DLD1 (cell line): ENCODE results near the gene OSBPL6.

Source experiments
- in situ Hi-C: cut with HindIII; loops from 2 replicates; pipeline ENCODE4 v1.10.0; 2017; ENCODE audit warnings: low sequenced_read_pairs

Gene OSBPL6

DNA sequence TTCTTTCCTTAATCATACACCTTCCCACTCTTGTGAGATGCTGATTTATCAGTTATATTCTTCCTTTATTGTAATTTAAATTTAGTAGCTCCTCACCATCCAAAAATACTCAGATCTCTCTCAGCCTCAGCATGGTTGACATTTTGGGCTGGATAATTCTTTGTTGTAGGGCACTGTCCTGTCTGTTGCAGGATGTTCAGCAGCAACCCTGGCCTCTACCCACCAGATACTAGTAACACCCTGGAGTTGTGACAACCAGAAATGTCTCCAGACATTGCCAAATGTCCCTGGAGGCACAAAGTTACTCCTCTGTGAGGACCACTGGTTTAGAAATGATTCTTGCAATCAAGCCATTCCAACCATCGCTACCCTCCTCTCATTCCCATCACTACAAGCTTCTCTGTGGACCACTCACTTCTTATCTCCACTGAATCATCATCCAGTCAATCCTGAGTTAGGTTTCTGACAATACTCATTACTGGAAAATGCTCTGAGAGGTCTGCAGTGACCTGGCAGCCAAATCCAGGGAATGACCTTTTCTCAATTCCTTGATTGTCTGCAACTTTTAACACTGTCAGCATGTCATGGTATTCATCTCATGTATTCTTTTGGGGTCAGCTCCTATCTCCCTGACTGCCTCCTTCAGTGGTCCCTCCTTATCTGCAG lies 43.3 kb downstream of the OSBPL6 start:
- in situ Hi-C loops: no loop called here

- in situ Hi-C loops: no loop called here
These were observed 43.8 kb downstream of the OSBPL6 start for GRCh38 chr2:178238154-178238521.

DNA sequence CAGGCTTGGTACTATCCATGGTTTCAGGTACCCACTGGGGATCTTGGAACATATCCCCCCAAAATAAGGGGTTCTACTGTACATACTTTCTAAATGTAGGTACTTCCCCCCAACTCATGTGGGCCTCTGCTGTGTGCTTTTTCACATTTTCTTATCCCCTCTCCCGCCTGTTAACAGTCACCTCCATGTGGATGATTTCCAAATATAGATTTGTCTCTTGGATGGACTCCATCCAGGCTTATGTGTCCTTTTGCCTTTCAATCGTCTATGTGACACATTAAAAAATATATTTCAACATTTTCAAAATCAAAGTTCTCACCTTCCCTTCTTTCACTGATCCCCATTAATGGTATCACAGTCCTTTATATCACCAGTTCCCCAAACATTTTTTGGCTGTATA lies 44.4 kb downstream of the OSBPL6 start:
- in situ Hi-C loops: no loop called here

DNA sequence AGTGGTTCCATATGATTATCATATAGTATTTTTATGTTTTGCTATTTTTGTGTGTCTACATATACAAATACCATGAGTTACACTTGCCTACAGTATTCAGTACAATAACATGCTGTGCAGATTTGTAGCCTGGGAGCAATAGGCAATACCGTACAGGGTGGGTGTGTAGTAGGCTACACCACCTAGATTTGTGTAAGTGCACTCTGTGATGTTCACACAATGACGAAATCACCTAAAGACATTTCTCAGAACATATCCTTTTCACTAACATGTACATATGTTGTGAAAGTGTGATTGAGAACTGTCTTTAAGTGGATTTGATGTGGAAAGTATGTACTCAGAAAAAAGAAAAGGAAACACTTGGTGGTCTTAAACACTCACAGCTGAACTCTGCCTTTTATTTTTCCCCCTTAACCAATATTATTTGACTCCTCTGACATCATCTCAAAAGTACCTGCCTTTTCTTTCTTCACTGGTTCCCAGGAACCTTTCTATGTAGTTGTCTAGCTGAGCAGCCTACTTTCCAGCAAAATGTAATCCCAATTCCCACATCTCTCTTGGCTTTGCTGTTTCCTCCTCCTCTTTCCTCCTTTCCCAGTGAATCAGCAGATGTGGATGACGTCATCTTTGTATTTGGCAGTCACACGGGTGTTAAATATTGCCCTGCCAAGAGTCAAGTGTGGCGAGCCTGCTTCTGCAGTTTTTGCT lies 47.7 kb downstream of the OSBPL6 start:
- in situ Hi-C loops: no loop called here

DNA sequence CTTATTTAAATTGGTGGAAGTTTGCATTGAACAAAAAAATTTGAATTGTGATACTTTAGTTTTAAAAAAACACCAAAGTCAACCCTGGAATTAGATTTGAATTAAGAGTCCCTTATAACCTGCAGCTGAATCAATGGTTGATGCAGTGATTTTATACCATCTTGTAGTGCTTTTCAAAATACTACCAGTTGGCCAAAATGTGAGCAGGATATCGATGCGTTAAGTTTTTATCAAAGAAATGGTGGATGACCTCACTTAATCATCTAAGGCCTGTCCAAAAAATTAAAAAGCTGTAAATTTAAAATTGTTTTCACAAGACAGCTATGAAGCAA lies 48.2 kb downstream of the OSBPL6 start:
- in situ Hi-C loops: no loop called here

- in situ Hi-C loops: no loop called here
These were observed 49.6 kb downstream of the OSBPL6 start for GRCh38 chr2:178243961-178244360.

GRCh38 chr2:178244777-178245176 lies 50.5 kb downstream of the OSBPL6 start:
- in situ Hi-C loops: no loop called here

- in situ Hi-C loops: no loop called here
These were observed 52.4 kb downstream of the OSBPL6 start for GRCh38 chr2:178246696-178247095.

DNA sequence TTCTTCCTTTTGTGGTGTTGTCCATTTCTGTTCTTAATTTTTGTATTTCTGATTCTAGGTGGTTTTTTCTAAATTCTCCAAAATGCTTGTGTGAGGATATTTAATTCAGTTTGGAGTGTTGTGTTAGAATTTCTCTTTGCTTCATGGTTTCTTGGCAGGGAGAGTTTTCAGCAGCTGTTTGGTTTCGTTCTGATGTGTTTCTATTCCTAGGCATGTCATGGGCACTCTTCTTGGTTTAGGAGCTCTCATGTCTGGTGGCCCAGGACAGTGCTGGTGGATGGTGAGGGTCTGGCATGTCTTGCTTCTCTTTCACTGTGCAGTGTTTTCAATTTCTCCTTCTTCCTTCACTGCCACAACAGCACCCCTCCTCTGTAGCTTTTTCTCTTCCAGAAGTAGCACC lies 52.9 kb downstream of the OSBPL6 start:
- in situ Hi-C loops: no loop called here

DNA sequence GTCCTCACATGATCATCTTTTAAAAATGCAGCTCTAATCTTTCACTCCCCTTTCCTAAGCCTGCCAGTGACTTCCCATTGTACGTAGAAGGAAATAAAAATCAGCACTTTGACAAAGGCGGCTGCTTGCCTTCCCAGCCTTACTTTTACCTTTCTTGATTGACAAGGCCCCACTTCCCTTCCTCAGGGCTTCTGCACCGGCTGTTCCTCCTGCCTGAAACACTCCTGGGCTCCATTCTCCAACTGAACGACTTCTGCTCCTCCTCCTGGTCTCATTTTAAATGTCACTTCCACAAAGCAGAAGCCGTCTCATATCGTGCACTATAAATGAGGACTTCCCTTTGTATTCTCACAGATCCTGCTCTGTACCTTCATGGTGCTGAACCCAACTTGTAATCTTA lies 56.1 kb downstream of the OSBPL6 start:
- in situ Hi-C loops: no loop called here

GRCh38 chr2:178251151-178251955 lies 57.0 kb downstream of the OSBPL6 start:
- in situ Hi-C loops: no loop called here

DNA sequence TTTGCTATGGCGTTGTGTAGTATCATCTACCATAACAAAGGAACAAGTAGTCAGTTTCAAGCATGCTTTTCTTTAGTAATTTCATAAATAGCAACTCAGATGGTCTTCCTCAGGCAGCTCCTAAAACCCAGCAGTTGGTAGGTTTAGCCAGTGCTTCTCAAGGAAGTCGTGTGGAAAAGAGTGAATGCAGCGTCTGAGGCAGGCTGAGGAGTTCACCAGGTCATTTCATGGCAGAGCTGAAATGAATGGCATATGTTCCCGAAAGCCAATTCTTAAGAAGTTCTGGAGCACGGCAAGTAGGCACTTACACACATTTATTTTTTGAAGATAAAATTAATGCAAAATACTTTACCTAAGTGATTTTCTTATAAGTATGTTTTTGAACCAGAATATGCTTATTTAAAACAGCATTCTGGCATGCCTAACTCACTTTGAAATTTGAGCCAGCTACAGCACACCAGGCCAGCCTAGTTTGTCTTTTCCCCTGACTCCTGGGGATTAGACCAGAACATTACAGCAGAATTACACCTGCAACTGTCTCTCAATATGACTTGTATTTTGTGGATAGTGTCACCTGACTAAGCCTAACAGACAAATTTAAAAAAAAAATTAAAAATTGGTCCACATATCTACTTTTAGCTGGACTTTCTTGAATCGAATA lies 62.2 kb downstream of the OSBPL6 start:
- in situ Hi-C loops: no loop called here

GRCh38 chr2:178257127-178257526 lies 62.8 kb downstream of the OSBPL6 start:
- in situ Hi-C loops: no loop called here

GRCh38 chr2:178258916-178259315 lies 64.6 kb downstream of the OSBPL6 start:
- in situ Hi-C loops: no loop called here

DNA sequence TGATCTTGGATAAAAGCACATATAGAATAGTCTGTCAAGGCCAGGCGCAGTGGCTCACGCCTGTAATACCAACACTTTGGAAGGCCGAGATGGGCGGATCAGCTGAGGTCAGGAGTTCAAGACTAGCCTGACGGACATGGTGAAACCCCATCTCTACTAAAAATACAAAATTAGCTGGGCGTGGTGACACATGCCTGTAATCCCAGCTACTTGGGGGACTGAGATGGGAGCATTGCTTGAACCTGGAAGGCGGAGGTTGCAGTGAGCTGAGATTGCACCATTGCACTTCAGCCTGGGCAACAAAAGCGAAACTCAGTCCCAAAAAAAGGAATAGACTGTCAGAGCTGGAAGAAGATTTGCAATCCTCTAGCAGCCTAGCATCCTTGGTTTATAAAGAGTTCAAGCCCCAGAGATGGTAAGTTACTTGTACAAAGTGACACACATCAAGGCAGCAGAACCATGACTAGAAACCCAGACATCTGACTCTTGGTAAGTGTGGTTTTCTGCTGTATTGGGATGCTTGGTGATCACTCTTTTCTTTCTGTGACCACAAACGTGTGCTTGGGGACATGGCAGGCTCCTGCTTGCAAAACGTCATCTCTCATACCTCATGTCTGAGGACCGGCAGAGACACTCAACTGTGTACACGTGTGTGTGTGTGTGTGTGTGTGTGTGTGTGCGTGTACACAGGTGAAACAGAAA lies 69.0 kb downstream of the OSBPL6 start:
- in situ Hi-C loops: no loop called here

GRCh38 chr2:178264211-178264610 lies 69.9 kb downstream of the OSBPL6 start:
- in situ Hi-C loops: no loop called here

- in situ Hi-C loops: no loop called here
These were observed 71.5 kb downstream of the OSBPL6 start for GRCh38 chr2:178265851-178266250.

- in situ Hi-C loops: no loop called here
These were observed 72.1 kb downstream of the OSBPL6 start for GRCh38 chr2:178266445-178266844.

GRCh38 chr2:178267660-178268059 lies 73.3 kb downstream of the OSBPL6 start:
- in situ Hi-C loops: no loop called here

- in situ Hi-C loops: no loop called here
These were observed 74.1 kb downstream of the OSBPL6 start for GRCh38 chr2:178268435-178268834.
